HG03460 (cell line): ENCODE results near the gene ACOT12.
"Not testable (repeated sequence)": the region's sequence is repeated elsewhere in the genome, so short reads cannot be mapped to it uniquely, and the experiment has no call there.

Experiments
- ATAC-seq: cut with Tn5 transposase; IDR thresholded peaks from one replicate; pipeline ENCODE4 v1.9.1; 2021; ENCODE audit not compliant: unreplicated experiment

ACOT12 gene

GRCh38 chr5:81345411-81346003 lies 48.4 kb downstream of the ACOT12 start:
- ATAC-seq, result no peak

- ATAC-seq, result no peak
Measured at GRCh38 chr5:81344736-81345135, 49.2 kb downstream of the ACOT12 start.

GRCh38 chr5:81338213-81338612 lies 55.7 kb downstream of the ACOT12 start:
- not testable (repeated sequence) for ATAC-seq

GRCh38 chr5:81337803-81338202 lies 56.1 kb downstream of the ACOT12 start:
- no peak for ATAC-seq

DNA sequence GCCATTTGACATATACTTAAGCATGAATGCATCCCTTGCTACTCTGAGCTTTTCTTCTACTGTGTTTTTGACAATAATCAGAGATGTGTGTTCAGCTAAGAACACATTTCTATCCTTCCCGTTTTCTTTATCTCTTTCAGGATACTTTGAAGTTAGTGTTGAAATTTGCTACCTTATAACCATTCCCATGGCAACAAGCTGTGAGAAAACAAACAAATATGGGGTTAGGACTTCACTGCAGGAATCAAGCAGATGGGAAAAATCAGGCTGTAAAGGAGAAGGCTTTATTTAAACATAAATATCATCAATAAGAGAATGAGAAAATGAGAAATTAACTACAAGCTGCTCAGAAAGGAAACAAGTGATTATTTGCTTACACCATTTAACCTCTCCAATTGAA lies 57.4 kb downstream of the ACOT12 start:
- ATAC-seq, result no peak

- no peak for ATAC-seq
Measured at GRCh38 chr5:81335946-81336345, 58.0 kb downstream of the ACOT12 start.

GRCh38 chr5:81334304-81335061 lies 59.5 kb downstream of the ACOT12 start:
- ATAC-seq, result no peak

- ATAC-seq, result no peak
Measured at GRCh38 chr5:81326554-81326953, 67.4 kb downstream of the ACOT12 start.

DNA sequence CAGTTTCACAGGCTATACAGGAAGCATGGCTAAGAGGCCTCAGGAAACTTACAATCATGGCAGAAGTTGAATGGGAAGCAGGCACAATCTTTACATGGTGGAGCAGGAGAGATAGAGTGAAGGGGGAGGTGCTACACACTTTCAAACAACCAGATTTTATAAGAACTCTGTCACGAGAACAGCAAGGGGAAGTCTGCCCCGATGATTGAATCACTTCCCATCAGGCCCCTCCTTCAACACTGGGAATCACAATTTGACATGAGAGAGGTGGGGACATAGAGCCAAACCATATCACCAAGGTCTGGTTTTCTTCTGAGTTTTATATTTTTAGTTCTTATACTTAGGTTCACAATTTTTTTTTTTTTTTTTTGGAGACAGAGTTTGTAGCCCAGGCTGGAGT lies 76.4 kb downstream of the ACOT12 start:
- no peak for ATAC-seq

- no peak for ATAC-seq
Measured at GRCh38 chr5:81316571-81316970, 77.4 kb downstream of the ACOT12 start.

- no peak for ATAC-seq
Measured at GRCh38 chr5:81315830-81316229, 78.1 kb downstream of the ACOT12 start.

DNA sequence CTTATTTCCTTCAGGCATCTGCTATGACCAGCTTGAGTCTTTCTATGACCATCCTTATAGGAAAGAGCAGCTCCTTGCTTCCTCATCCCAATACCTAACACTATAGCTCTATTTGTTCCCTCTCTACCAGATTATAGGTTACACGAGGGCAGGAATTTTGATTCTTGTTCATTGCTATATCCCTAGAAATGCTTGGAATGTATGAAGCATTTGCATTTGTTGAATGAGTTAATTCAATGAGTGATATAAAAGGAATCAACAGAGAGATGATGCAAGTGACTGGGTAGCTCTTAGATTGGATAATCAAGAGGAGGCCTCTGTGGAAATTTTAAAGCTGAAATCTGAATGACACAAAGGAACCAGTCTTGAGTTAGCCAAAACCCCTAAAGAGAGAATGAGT lies 78.6 kb downstream of the ACOT12 start:
- no peak for ATAC-seq

GRCh38 chr5:81314581-81314980 lies 79.4 kb downstream of the ACOT12 start:
- no peak for ATAC-seq

GRCh38 chr5:81313686-81314085 lies 80.2 kb downstream of the ACOT12 start:
- no peak for ATAC-seq

- no peak for ATAC-seq
Measured at GRCh38 chr5:81313278-81313677, 80.7 kb downstream of the ACOT12 start.

GRCh38 chr5:81310402-81311063 lies 83.4 kb downstream of the ACOT12 start:
- no peak for ATAC-seq

DNA sequence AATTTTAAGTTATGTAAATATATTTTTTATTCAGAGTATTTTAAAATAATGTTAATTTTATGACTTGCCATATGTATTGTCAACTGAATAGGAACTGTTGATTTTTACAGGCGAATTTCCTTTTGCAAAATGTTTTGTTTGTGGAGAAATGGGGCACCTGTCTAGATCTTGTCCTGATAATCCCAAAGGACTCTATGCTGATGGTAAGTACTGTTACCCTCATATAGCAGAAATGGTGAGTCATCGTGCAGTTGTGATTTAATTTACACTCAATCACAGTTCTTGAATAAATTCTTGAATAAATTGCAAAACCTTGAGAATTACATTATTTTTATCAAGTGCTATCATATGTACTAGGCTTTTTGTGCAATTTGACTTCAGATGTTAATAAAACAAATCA lies 85.1 kb downstream of the ACOT12 start:
- no peak for ATAC-seq

- no peak for ATAC-seq
Measured at GRCh38 chr5:81305785-81306184, 88.1 kb downstream of the ACOT12 start.

- ATAC-seq, result no peak
Measured at GRCh38 chr5:81303563-81303962, 90.4 kb downstream of the ACOT12 start.

- no peak for ATAC-seq
Measured at GRCh38 chr5:81302596-81302995, 91.3 kb downstream of the ACOT12 start.

GRCh38 chr5:81301271-81302015 lies 92.5 kb downstream of the ACOT12 start, which contains the start of gene ZCCHC9:
Gene ZCCHC9 (plus strand): TSS chr5:81301587. CDS start chr5:81304758, 3,171 bp downstream.
- ATAC-seq, result peak; percentile 97

- ATAC-seq, result no peak
Measured at GRCh38 chr5:81300921-81301270, 93.0 kb downstream of the ACOT12 start.
